Measurements from ENCODE around the gene OSBPL10.
"Not testable (repeated sequence)": the region's sequence is repeated elsewhere in the genome, so short reads cannot be mapped to it uniquely, and the experiment has no call there.

Gene OSBPL10

GRCh38 chr3:31802981-31803740, 177.9 kb downstream of the OSBPL10 start:
- DNase-seq: no peak

GRCh38 chr3:31800436-31800835, 180.6 kb downstream of the OSBPL10 start:
- no peak for DNase-seq

- DNase-seq: no peak
Measured at GRCh38 chr3:31798840-31799239, 182.2 kb downstream of the OSBPL10 start.

GRCh38 chr3:31793821-31794220, 187.2 kb downstream of the OSBPL10 start:
- no peak for DNase-seq

GRCh38 chr3:31791090-31791430, 190.0 kb downstream of the OSBPL10 start:
- DNase-seq: no peak

- no peak for DNase-seq
Measured at GRCh38 chr3:31790193-31791089, 190.6 kb downstream of the OSBPL10 start.

- no peak for DNase-seq
Measured at GRCh38 chr3:31789429-31789828, 191.6 kb downstream of the OSBPL10 start.

GRCh38 chr3:31785734-31786133, 195.3 kb downstream of the OSBPL10 start:
- DNase-seq: no peak

GRCh38 chr3:31785286-31785685, 195.8 kb downstream of the OSBPL10 start:
- DNase-seq: no peak

- not testable (repeated sequence) for DNase-seq
Measured at GRCh38 chr3:31783851-31784250, 197.2 kb downstream of the OSBPL10 start.

GRCh38 chr3:31782306-31782705, 198.8 kb downstream of the OSBPL10 start:
- not testable (repeated sequence) for DNase-seq

- DNase-seq: no peak
Measured at GRCh38 chr3:31779514-31779913, 201.5 kb downstream of the OSBPL10 start.

- no peak for DNase-seq
Measured at GRCh38 chr3:31777887-31778286, 203.2 kb downstream of the OSBPL10 start.

- no peak for DNase-seq
Measured at GRCh38 chr3:31777092-31777491, 204.0 kb downstream of the OSBPL10 start.

GRCh38 chr3:31776016-31776415, 205.0 kb downstream of the OSBPL10 start:
- DNase-seq: no peak

- no peak for DNase-seq
Measured at GRCh38 chr3:31775383-31775782, 205.7 kb downstream of the OSBPL10 start.

- DNase-seq: no peak
Measured at GRCh38 chr3:31772758-31773473, 208.1 kb downstream of the OSBPL10 start.

- DNase-seq: no peak
Measured at GRCh38 chr3:31772272-31772671, 208.8 kb downstream of the OSBPL10 start.

- no peak for DNase-seq
Measured at GRCh38 chr3:31770822-31771326, 210.2 kb downstream of the OSBPL10 start.

- peak; percentile 70 for DNase-seq
Measured at GRCh38 chr3:31768479-31769125, 212.5 kb downstream of the OSBPL10 start.

- DNase-seq: no peak
Measured at GRCh38 chr3:31767920-31768319, 213.1 kb downstream of the OSBPL10 start.

GRCh38 chr3:31766669-31767068, 214.4 kb downstream of the OSBPL10 start:
- DNase-seq: no peak

GRCh38 chr3:31765871-31766270, 215.2 kb downstream of the OSBPL10 start:
- no peak for DNase-seq
